ENCODE data around the gene FAM162A. TPM values are rescaled to one million over a fixed set of nuclear protein-coding genes. Genes with fewer than 3 reads are reported as not detected.

Gene FAM162A
- total RNA-seq, 1 experiment from 2014 or later, result 38.0 TPM

- Mint-ChIP-seq H3K27me3 (ENCODE audit: unreplicated experiment) (no peaks in the 10 kb centered on the region), H3K9me3 (ENCODE audit: low read depth, unreplicated experiment) (no peaks in the 10 kb centered on the region), H3K4me3 (ENCODE audit: low read depth, unreplicated experiment) (no peak overlapping the region), H3K36me3 (ENCODE audit: insufficient read depth, unreplicated experiment) (peaks cover 19% of the 10 kb centered on the region), H3K4me1 (ENCODE audit: low read depth, unreplicated experiment) (no peaks in the 10 kb centered on the region), H3K27ac (ENCODE audit: unreplicated experiment) (no peak overlapping the region)
- intact Hi-C loops (cut with micrococcal nuclease; ENCODE audit: unreplicated experiment), result no loop called here
- DNase-seq, result no peak
- no peak for TF ChIP-seq CTCF (IDR thresholded peaks at IDR 0.05; ENCODE audit: unreplicated experiment)
- CTCF ChIA-PET, result no interaction called here
- BruUV-seq (replicated peaks), result no TSS peak
Measured at GRCh38 chr3:122387709-122388108, 3.7 kb downstream of the FAM162A start.

- Mint-ChIP-seq H3K27me3 (ENCODE audit: unreplicated experiment) (no peaks in the 10 kb centered on the region), H3K4me3 (ENCODE audit: low read depth, unreplicated experiment) (no peak overlapping the region), H3K27ac (ENCODE audit: unreplicated experiment) (no peak overlapping the region), H3K36me3 (ENCODE audit: insufficient read depth, unreplicated experiment) (peaks cover 4% of the 10 kb centered on the region), H3K9me3 (ENCODE audit: low read depth, unreplicated experiment) (no peaks in the 10 kb centered on the region), H3K4me1 (ENCODE audit: low read depth, unreplicated experiment) (no peaks in the 10 kb centered on the region)
- intact Hi-C loops (cut with micrococcal nuclease; ENCODE audit: unreplicated experiment), result no loop called here
- no peak for TF ChIP-seq CTCF (IDR thresholded peaks at IDR 0.05; ENCODE audit: unreplicated experiment)
- DNase-seq, result no peak
- CTCF ChIA-PET, result no interaction called here
- BruUV-seq (replicated peaks), result no TSS peak
Measured at GRCh38 chr3:122389197-122389596, 5.2 kb downstream of the FAM162A start.

GRCh38 chr3:122389892-122390291, 5.9 kb downstream of the FAM162A start:
- Mint-ChIP-seq H3K27me3 (ENCODE audit: unreplicated experiment) (no peaks in the 10 kb centered on the region), H3K27ac (ENCODE audit: unreplicated experiment) (no peak overlapping the region), H3K4me1 (ENCODE audit: low read depth, unreplicated experiment) (no peaks in the 10 kb centered on the region), H3K9me3 (ENCODE audit: low read depth, unreplicated experiment) (no peaks in the 10 kb centered on the region), H3K36me3 (ENCODE audit: insufficient read depth, unreplicated experiment) (no peaks in the 10 kb centered on the region), H3K4me3 (ENCODE audit: low read depth, unreplicated experiment) (no peak overlapping the region)
- intact Hi-C loops (cut with micrococcal nuclease; ENCODE audit: unreplicated experiment), result no loop called here
- BruUV-seq (replicated peaks), result no TSS peak
- CTCF ChIA-PET, result no interaction called here
- no peak for DNase-seq
- no peak for TF ChIP-seq CTCF (IDR thresholded peaks at IDR 0.05; ENCODE audit: unreplicated experiment)

GRCh38 chr3:122390665-122391064, 6.7 kb downstream of the FAM162A start:
- TF ChIP-seq CTCF (IDR thresholded peaks at IDR 0.05; ENCODE audit: unreplicated experiment), result no peak
- intact Hi-C loops (cut with micrococcal nuclease; ENCODE audit: unreplicated experiment), result no loop called here
- Mint-ChIP-seq H3K4me1 (ENCODE audit: low read depth, unreplicated experiment) (no peaks in the 10 kb centered on the region), H3K36me3 (ENCODE audit: insufficient read depth, unreplicated experiment) (no peaks in the 10 kb centered on the region), H3K27me3 (ENCODE audit: unreplicated experiment) (no peaks in the 10 kb centered on the region), H3K9me3 (ENCODE audit: low read depth, unreplicated experiment) (no peaks in the 10 kb centered on the region), H3K27ac (ENCODE audit: unreplicated experiment) (no peak overlapping the region), H3K4me3 (ENCODE audit: low read depth, unreplicated experiment) (no peak overlapping the region)
- CTCF ChIA-PET, result no interaction called here
- no peak for DNase-seq
- BruUV-seq (replicated peaks), result no TSS peak
